Measurements from ENCODE around the gene MADCAM1. TPM values are rescaled to one million over a fixed set of nuclear protein-coding genes. Genes with fewer than 3 reads are reported as not detected.

Gene MADCAM1
- total and polyA plus RNA-seq, 10 of the 15 experiments (the other 5 are each of a cell fraction or from before 2014, with no cell fraction given), result 0.06 to 0.32 (median 0.31) TPM; not detected in 5

DNA sequence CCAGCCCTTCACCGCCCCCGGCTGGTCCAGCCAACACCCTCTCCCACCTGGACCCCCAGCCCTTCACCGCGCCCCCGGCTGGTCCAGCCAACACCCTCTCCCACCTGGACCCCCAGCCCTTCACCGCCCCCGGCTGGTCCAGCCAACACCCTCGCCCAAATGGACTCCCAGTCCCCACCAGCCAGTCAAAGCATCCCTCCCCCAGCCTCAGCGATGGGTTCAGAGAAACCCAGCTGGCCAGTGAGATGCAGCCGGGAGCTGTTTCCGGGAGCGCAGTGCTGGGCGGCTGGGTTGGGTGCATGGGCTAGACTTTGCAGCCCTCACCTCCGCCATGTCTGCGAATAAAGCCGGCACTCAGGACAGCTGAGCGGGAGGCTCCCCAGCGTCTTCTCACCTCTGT lies 28.7 kb downstream of the MADCAM1 start:
- RAD21 ChIA-PET (ENCODE audit: unreplicated experiment), result no interaction called here
- Histone ChIP-seq H3K9me3 (replicated peaks; ENCODE audit: control insufficient read depth, insufficient read depth, low read length) (no peaks in the 10 kb centered on the region; the same call in 2 of the 3 replicates), H3K4me3 (no peak overlapping the region), H3K4me1 (ENCODE audit: control insufficient read depth, insufficient read depth, low read length) (no peaks in the 10 kb centered on the region), H3K79me2 (ENCODE audit: control insufficient read depth, insufficient read depth, low read length) (no peaks in the 10 kb centered on the region), H3K36me3 (ENCODE audit: control insufficient read depth in 2 of 2, insufficient read depth in 2 of 2, low read length in 1 of 2) (no peaks in the 10 kb centered on the region), H3K27me3 (replicated peaks in 1 of 2; ENCODE audit: control insufficient read depth in 2 of 2, insufficient read depth in 2 of 2, low read length in 1 of 2) (no peaks in the 10 kb centered on the region), H3K4me2 (ENCODE audit: control insufficient read depth, insufficient read depth) (no peak overlapping the region), H2AFZ (ENCODE audit: control insufficient read depth, low read depth, low read length) (no peak overlapping the region), H3K27ac (ENCODE audit: control insufficient read depth, insufficient read depth) (no peak overlapping the region), H3K9ac (ENCODE audit: control insufficient read depth, insufficient read depth, low read length) (no peak overlapping the region), H4K20me1 (ENCODE audit: control insufficient read depth, insufficient read depth) (no peaks in the 10 kb centered on the region)
- DNase-seq (ENCODE audit: low read depth, low spot score) (no peak), ATAC-seq (no peak), FAIRE-seq (no peak)
- TF ChIP-seq GABPA (IDR thresholded peaks at IDR 0.05; ENCODE audit: low read depth) (no peak), TBL1XR1 (IDR thresholded peaks at IDR 0.05; ENCODE audit: low read depth, low read length) (no peak), RB1 (IDR thresholded peaks at IDR 0.05; ENCODE audit: borderline replicate concordance) (no peak), RBBP5 (conservative IDR thresholded peaks at IDR 0.05) (no peak), ZNF274 (IDR thresholded peaks at IDR 0.05; ENCODE audit: insufficient read depth, insufficient read length) (no peak), EED (IDR thresholded peaks at IDR 0.05; ENCODE audit: low read depth) (no peak), SIX5 (IDR thresholded peaks at IDR 0.05; ENCODE audit: low read depth, low read length, severe bottlenecking) (no peak), CHD2 (IDR thresholded peaks at IDR 0.05; ENCODE audit: borderline replicate concordance, low read depth, low read length) (no peak), ZBED1 (IDR thresholded peaks at IDR 0.05; ENCODE audit: borderline replicate concordance) (no peak)
- in situ Hi-C loops (cut with MboI), result no loop called here
- no TSS peak for BruUV-seq (replicated peaks)
- CTCF ChIA-PET, result no interaction called here
- intact Hi-C loops (cut with micrococcal nuclease; ENCODE audit: unreplicated experiment), result no loop called here
- 76% methylated on average over 16 of the region's 18 CpGs for WGBS (ENCODE audit: insufficient coverage, insufficient replicate concordance, low lambda C conversion rate, missing lambda C conversion rate)
- SMC1A ChIA-PET (ENCODE audit: uncharacterized antibody, unreplicated experiment), result no interaction called here
- POLR2A ChIA-PET, result no interaction called here

DNA sequence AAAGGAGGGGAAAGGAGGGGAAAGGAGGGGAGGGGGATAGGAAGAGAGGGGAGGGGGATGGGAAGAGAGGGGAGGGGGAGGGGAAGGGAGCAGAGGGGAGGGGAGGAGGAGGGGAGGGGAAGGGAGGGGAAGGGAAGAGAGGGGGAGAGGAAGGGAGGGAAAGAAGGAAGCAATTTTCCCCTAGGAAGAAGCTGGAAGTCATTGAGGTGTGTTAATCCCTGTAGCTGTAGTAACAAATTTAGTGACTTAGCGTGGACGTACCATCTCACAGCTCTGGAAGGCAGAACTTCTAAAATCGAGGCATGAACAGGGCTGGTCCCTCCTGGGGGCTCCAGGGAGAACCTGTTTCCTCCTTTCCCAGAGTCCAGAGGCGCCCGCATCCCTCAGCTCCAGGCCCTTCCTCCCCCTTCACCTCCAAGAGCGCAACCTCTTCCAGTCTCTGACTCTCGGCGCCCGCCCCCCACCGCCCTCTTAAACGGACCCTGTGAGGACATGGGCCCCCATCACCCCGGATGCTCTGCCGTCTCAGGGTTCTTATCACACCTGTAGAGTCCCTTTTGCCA lies 29.7 kb downstream of the MADCAM1 start:
- Histone ChIP-seq H3K9me3 (replicated peaks; ENCODE audit: control insufficient read depth, insufficient read depth, low read length) (no peaks in the 10 kb centered on the region; the same call in 2 of the 3 replicates), H3K27ac (ENCODE audit: control insufficient read depth, insufficient read depth) (no peak overlapping the region), H3K79me2 (ENCODE audit: control insufficient read depth, insufficient read depth, low read length) (no peaks in the 10 kb centered on the region), H3K4me3 (no peak overlapping the region), H2AFZ (ENCODE audit: control insufficient read depth, low read depth, low read length) (no peak overlapping the region), H4K20me1 (ENCODE audit: control insufficient read depth, insufficient read depth) (no peaks in the 10 kb centered on the region), H3K36me3 (ENCODE audit: control insufficient read depth in 2 of 2, insufficient read depth in 2 of 2, low read length in 1 of 2) (no peaks in the 10 kb centered on the region), H3K4me1 (ENCODE audit: control insufficient read depth, insufficient read depth, low read length) (no peaks in the 10 kb centered on the region), H3K27me3 (replicated peaks in 1 of 2; ENCODE audit: control insufficient read depth in 2 of 2, insufficient read depth in 2 of 2, low read length in 1 of 2) (no peaks in the 10 kb centered on the region), H3K9ac (ENCODE audit: control insufficient read depth, insufficient read depth, low read length) (no peak overlapping the region), H3K4me2 (ENCODE audit: control insufficient read depth, insufficient read depth) (no peak overlapping the region)
- WGBS (ENCODE audit: insufficient coverage, insufficient replicate concordance, low lambda C conversion rate, missing lambda C conversion rate), result 25% methylated on average over 13 of the region's 13 CpGs
- no TSS peak for BruUV-seq (replicated peaks)
- ChIA-PET RAD21 (ENCODE audit: unreplicated experiment) (interaction anchor here (0.6 kb wide), 1 partner anchor 15 kb away, joined by 3 read pairs; no protein-coding TSS in a partner anchor), POLR2A (no interaction called here), SMC1A (ENCODE audit: uncharacterized antibody, unreplicated experiment) (no interaction called here), CTCF (no interaction called here)
- in situ Hi-C loops (cut with MboI) (no loop called here), intact Hi-C loops (cut with micrococcal nuclease; ENCODE audit: unreplicated experiment) (no loop called here)
- no peak for FAIRE-seq
- no peak for DNase-seq (ENCODE audit: low read depth, low spot score)
- ATAC-seq, result no peak
- TF ChIP-seq, protein P1, sequence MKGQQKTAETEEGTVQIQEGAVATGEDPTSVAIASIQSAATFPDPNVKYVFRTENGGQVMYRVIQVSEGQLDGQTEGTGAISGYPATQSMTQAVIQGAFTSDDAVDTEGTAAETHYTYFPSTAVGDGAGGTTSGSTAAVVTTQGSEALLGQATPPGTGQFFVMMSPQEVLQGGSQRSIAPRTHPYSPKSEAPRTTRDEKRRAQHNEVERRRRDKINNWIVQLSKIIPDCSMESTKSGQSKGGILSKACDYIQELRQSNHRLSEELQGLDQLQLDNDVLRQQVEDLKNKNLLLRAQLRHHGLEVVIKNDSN (IDR thresholded peaks at IDR 0.05; ENCODE audit: borderline replicate concordance, extremely low read length, insufficient read depth, low read depth, low read length), result no peak
- no peak for TF ChIP-seq IRF4 (IDR thresholded peaks at IDR 0.05; ENCODE audit: low read depth, low read length)
- TF ChIP-seq ZNF384 (IDR thresholded peaks at IDR 0.05; ENCODE audit: borderline replicate concordance, low read depth, low read length), result no peak
- TF ChIP-seq, protein P2, sequence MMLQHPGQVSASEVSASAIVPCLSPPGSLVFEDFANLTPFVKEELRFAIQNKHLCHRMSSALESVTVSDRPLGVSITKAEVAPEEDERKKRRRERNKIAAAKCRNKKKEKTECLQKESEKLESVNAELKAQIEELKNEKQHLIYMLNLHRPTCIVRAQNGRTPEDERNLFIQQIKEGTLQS (IDR thresholded peaks at IDR 0.05; ENCODE audit: borderline replicate concordance, extremely low read depth, low read depth, low read length), result no peak
- TF ChIP-seq, protein P3, sequence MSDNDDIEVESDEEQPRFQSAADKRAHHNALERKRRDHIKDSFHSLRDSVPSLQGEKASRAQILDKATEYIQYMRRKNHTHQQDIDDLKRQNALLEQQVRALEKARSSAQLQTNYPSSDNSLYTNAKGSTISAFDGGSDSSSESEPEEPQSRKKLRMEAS (IDR thresholded peaks at IDR 0.05; ENCODE audit: low read depth, low read length), result no peak
- no peak for TF ChIP-seq POLR2AphosphoS2 (IDR thresholded peaks at IDR 0.05; ENCODE audit: low read depth, low read length)
- no peak for TF ChIP-seq YY1 (IDR thresholded peaks at IDR 0.05; ENCODE audit: low read depth, low read length)
- TF ChIP-seq POU2F2 (IDR thresholded peaks at IDR 0.05; ENCODE audit: borderline replicate concordance, low read depth, low read length), result no peak
